Measurements from ENCODE around the gene CCL23.

The CCL23 gene

DNA sequence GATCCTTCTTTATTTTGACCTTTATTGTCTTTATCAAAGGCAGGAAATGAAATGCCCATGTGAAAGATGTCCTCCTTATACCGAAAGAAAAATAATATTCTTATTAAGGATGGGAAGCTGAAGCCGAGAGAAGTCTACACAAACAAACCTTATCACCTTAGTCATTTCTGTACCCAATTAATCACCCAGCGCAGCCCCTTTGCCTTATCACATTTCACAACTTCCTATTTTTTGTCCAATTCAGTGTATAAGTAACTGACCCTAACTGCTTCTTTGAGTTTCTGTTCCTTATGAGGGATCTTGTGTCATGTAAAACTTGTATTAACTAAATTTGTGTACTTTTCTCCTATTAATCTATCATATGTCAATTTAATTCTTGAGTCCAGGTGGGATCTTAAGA is 16.4 kb upstream of the CCL23 start:
- TF ChIP-seq ZNF513 (tag by site-specific recombination; IDR thresholded peaks at IDR 0.05) (no peak), FEZF1 (tag by site-specific recombination; IDR thresholded peaks at IDR 0.05) (no peak), ZNF549 (tag by site-specific recombination; IDR thresholded peaks at IDR 0.05) (no peak), ZNF223 (tag by site-specific recombination; IDR thresholded peaks at IDR 0.05) (no peak), RBAK (tag by site-specific recombination; IDR thresholded peaks at IDR 0.05) (no peak), ZIC2 (tag by site-specific recombination; IDR thresholded peaks at IDR 0.05) (no peak), ZNF791 (tag by site-specific recombination; IDR thresholded peaks at IDR 0.05) (no peak), ZNF23 (tag by site-specific recombination; IDR thresholded peaks at IDR 0.05; ENCODE audit: borderline replicate concordance) (no peak), ZNF404 (tag by site-specific recombination; IDR thresholded peaks at IDR 0.05) (no peak), BCL6B (tag by site-specific recombination; IDR thresholded peaks at IDR 0.05) (no peak), MYNN (tag by site-specific recombination; IDR thresholded peaks at IDR 0.05; ENCODE audit: borderline replicate concordance) (no peak), ZNF140 (tag by site-specific recombination; IDR thresholded peaks at IDR 0.05) (no peak), KLF7 (tag by site-specific recombination; IDR thresholded peaks at IDR 0.05; ENCODE audit: borderline replicate concordance) (no peak), ZNF76 (tag by site-specific recombination; IDR thresholded peaks at IDR 0.05; ENCODE audit: borderline replicate concordance, low read depth) (no peak)
- TF ChIP-seq, protein P1, sequence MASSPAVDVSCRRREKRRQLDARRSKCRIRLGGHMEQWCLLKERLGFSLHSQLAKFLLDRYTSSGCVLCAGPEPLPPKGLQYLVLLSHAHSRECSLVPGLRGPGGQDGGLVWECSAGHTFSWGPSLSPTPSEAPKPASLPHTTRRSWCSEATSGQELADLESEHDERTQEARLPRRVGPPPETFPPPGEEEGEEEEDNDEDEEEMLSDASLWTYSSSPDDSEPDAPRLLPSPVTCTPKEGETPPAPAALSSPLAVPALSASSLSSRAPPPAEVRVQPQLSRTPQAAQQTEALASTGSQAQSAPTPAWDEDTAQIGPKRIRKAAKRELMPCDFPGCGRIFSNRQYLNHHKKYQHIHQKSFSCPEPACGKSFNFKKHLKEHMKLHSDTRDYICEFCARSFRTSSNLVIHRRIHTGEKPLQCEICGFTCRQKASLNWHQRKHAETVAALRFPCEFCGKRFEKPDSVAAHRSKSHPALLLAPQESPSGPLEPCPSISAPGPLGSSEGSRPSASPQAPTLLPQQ (tag by site-specific recombination; IDR thresholded peaks at IDR 0.05) = no peak
- TF ChIP-seq, protein P2, sequence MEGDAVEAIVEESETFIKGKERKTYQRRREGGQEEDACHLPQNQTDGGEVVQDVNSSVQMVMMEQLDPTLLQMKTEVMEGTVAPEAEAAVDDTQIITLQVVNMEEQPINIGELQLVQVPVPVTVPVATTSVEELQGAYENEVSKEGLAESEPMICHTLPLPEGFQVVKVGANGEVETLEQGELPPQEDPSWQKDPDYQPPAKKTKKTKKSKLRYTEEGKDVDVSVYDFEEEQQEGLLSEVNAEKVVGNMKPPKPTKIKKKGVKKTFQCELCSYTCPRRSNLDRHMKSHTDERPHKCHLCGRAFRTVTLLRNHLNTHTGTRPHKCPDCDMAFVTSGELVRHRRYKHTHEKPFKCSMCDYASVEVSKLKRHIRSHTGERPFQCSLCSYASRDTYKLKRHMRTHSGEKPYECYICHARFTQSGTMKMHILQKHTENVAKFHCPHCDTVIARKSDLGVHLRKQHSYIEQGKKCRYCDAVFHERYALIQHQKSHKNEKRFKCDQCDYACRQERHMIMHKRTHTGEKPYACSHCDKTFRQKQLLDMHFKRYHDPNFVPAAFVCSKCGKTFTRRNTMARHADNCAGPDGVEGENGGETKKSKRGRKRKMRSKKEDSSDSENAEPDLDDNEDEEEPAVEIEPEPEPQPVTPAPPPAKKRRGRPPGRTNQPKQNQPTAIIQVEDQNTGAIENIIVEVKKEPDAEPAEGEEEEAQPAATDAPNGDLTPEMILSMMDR (tag by site-specific recombination; IDR thresholded peaks at IDR 0.05) = no peak
- no peaks in the 10 kb centered on the region for H3K4me1 ChIP-seq (ENCODE audit: control insufficient read depth, insufficient read depth, low read length)
- H3K36me3 ChIP-seq (ENCODE audit: control insufficient read depth in 2 of 2, insufficient read depth in 1 of 2, low read length in 2 of 2) = no peaks in the 10 kb centered on the region
- H3K4me3 ChIP-seq (ENCODE audit: low read depth, low read length) = no peak overlapping the region
- no peaks in the 10 kb centered on the region for H3K9me3 ChIP-seq (ENCODE audit: control insufficient read depth, insufficient read depth, low read depth, low read length)
- H3K27ac ChIP-seq (ENCODE audit: extremely low read depth, low read depth, low read length) = no peak overlapping the region
- ChIA-PET POLR2A (no interaction called here), CTCF (no interaction called here)

DNA sequence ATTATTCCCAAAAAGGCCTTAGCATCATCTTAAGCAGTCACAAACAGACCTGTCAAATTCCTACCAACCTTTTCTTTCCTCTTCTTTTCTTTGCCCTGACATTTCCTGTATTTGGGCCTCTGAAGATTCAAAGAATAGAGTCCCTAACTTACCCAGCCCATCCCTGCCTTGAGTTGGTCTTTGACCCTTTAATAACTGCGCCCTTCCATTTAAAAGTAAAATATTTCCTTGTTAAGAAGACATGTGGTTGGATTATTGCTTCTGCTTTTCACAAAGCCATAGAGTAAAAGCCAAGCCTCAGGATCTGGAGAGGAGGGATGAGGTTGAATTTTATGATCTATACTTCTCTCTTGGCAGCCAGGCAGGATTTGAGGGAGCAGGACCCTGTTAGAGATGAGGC is 13.2 kb upstream of the CCL23 start:
- Histone ChIP-seq H3K4me3 (ENCODE audit: low read depth, low read length) (no peak overlapping the region), H3K27ac (ENCODE audit: extremely low read depth, low read depth, low read length) (no peak overlapping the region), H3K36me3 (ENCODE audit: control insufficient read depth in 2 of 2, insufficient read depth in 1 of 2, low read length in 2 of 2) (no peaks in the 10 kb centered on the region), H3K9me3 (ENCODE audit: control insufficient read depth, insufficient read depth, low read depth, low read length) (no peaks in the 10 kb centered on the region), H3K4me1 (ENCODE audit: control insufficient read depth, insufficient read depth, low read length) (no peaks in the 10 kb centered on the region)
- POLR2A ChIA-PET = no interaction called here
- CTCF ChIA-PET = interaction anchor here (0.5 kb wide), 1 partner anchor 63 kb away, joined by 3 read pairs; no protein-coding TSS in a partner anchor
- TF ChIP-seq, protein P3, sequence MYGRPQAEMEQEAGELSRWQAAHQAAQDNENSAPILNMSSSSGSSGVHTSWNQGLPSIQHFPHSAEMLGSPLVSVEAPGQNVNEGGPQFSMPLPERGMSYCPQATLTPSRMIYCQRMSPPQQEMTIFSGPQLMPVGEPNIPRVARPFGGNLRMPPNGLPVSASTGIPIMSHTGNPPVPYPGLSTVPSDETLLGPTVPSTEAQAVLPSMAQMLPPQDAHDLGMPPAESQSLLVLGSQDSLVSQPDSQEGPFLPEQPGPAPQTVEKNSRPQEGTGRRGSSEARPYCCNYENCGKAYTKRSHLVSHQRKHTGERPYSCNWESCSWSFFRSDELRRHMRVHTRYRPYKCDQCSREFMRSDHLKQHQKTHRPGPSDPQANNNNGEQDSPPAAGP (tag by site-specific recombination; IDR thresholded peaks at IDR 0.05) = no peak
- TF ChIP-seq ZXDB (tag by site-specific recombination; IDR thresholded peaks at IDR 0.05) (no peak), ZNF558 (tag by site-specific recombination; IDR thresholded peaks at IDR 0.05) (no peak), BCL6B (tag by site-specific recombination; IDR thresholded peaks at IDR 0.05) (no peak), ZNF202 (tag by site-specific recombination; IDR thresholded peaks at IDR 0.05; ENCODE audit: borderline replicate concordance) (no peak)
- TF ChIP-seq, protein P4, sequence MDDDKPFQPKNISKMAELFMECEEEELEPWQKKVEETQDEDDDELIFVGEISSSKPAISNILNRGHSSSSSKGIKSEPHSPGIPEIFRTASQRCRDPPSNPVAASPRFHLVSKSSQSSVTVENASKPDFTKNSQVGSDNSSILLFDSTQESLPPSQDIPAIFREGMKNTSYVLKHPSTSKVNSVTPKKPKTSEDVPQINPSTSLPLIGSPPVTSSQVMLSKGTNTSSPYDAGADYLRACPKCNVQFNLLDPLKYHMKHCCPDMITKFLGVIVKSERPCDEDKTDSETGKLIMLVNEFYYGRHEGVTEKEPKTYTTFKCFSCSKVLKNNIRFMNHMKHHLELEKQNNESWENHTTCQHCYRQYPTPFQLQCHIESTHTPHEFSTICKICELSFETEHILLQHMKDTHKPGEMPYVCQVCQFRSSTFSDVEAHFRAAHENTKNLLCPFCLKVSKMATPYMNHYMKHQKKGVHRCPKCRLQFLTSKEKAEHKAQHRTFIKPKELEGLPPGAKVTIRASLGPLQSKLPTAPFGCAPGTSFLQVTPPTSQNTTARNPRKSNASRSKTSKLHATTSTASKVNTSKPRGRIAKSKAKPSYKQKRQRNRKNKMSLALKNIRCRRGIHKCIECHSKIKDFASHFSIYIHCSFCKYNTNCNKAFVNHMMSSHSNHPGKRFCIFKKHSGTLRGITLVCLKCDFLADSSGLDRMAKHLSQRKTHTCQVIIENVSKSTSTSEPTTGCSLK (tag by site-specific recombination; IDR thresholded peaks at IDR 0.05) = no peak
- TF ChIP-seq, protein P2 (tag by site-specific recombination; IDR thresholded peaks at IDR 0.05) = no peak

Data from HEK293 (cell line).